ENCODE data around the gene FKBP10. TPM values are rescaled to one million over a fixed set of nuclear protein-coding genes. Genes with fewer than 3 reads are reported as not detected.
A peak's percentile ranks its signal among the peaks of the same experiment; 100 is the strongest.
"Not testable (repeated sequence)": the region's sequence is repeated elsewhere in the genome, so short reads cannot be mapped to it uniquely, and the experiment has no call there.

The FKBP10 gene
- total and polyA plus RNA-seq, 12 donors = 4.8 to 31.8 (median 10.2) TPM

- 0 to 1% methylated on average over 69 to 72 of the region's 72 CpGs for WGBS, 2 donors
- ATAC-seq = peak; percentile 90 to 97 (median 92)
Measured at GRCh38 chr17:41835800-41836549, 23.2 kb downstream of the FKBP10 start, which contains the start of gene NT5C3B. Gene NT5C3B (minus strand): TSS chr17:41836232. CDS start chr17:41836193, 39 bp downstream.

DNA sequence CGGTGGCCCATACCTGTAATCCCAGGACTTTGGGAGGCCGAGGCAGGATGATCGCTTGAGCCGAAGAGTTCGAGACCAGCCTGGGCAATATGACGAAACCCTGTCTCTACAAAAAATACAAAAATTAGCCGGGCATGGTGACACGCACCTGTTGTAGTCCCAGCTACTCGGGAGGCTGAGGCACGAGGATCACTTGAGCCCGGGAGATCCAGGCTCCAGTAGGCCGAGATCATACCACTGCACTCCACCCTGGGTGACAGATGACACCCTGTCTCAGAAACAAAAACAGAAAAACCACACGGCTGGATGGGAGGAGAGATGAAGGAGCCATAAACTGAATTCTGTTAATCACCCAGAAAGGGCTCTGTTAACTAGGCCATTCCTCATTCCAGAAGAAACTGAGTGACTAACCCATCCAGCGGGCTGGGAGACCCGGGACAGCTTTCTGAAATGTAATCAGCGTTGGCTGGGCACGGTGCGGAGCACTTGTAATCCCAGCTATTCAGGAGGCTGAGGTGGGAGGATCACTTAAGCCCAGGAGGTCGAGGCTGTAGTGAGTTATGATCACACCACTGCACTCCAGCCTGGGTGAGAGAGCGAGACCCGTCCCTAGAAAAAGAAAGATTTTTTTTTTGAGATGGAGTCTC lies 23.9 kb downstream of the FKBP10 start:
- H3K4me3 ChIP-seq = peak overlapping the region in 9 of 10 donors; percentile 70 to 100 (median 86)
- H3K4me1 ChIP-seq = peaks cover 0 to 20% (median 14%) of the 10 kb centered on the region in 9 donors
- no peak for DNase-seq
- peak overlapping the region in 5 of 10 donors; percentile 70 to 79 (median 77) for H3K27ac ChIP-seq
- TF ChIP-seq CTCF (IDR thresholded peaks at IDR 0.05) = no peak
- no peaks in the 10 kb centered on the region for H3K27me3 ChIP-seq
- intact Hi-C loops (cut with DNase I) = no loop called here
- WGBS, 2 donors = 56 to 61% methylated on average over 21 of the region's 21 CpGs
- peak in 1 of 8 donors; percentile 17 for ATAC-seq
- peaks cover 0 to 19% (median under 1%) of the 10 kb centered on the region in 9 donors for H3K36me3 ChIP-seq
- no peaks in the 10 kb centered on the region for H3K9me3 ChIP-seq

More at GRCh38 chr17:41835800-41836549, 23.2 kb downstream of the FKBP10 start, which contains the start of gene NT5C3B:
- peak within 1 kb of the TSS in 9 of 10 donors; percentile 60 to 84 (median 75) for H3K27ac ChIP-seq
- H3K4me1 ChIP-seq = peaks cover 0 to 20% (median 14%) of the 10 kb centered on the region in 9 donors
- no peaks in the 10 kb centered on the region for H3K27me3 ChIP-seq
- H3K36me3 ChIP-seq = peaks cover 0 to 26% (median 8%) of the 10 kb centered on the region in 9 donors
- no peak for TF ChIP-seq CTCF (IDR thresholded peaks at IDR 0.05)
- H3K4me3 ChIP-seq = peak within 1 kb of the TSS; percentile 70 to 100 (median 90)
- peak; percentile 34 to 71 for DNase-seq
- intact Hi-C loops (cut with DNase I) = no loop called here
- H3K9me3 ChIP-seq = no peaks in the 10 kb centered on the region

DNA sequence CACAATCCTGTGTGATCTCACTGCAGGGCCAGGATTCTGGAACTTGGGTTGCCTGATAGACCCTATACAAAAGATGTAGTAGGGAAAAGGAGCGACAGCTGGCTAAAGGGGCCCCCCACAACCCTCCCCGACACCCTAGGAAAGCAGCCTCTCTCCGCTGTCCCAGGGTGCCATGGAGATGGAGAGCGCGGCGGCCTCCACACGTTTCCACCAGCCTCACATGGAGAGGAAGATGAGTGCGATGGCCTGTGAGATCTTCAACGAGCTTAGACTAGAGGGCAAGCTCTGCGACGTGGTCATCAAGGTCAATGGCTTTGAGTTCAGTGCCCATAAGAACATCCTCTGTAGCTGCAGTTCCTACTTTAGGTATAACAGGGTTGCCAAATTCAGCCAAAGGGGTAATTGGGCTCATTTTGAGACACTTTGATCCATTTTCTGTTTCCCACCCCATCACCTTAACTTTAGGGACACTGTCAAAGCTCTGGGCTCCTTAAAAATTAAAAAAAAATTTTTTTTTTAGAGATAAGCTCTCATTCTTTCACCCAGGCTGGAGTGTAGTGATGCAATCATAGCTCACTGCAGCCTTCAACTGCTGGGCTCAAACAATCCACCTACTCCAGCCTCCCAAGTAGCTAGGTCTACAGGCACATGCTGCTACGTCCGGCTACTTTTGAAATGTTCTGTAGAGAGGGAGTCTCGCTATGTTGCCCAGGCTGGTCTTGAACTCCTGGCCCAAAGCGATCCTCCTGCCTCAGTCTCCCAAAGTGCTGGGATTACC lies 25.1 kb downstream of the FKBP10 start, which contains the start of gene KLHL10:
Gene KLHL10 (plus strand): TSS at position 65 of the 778 bp plus-strand sequence. CDS start 108 bp downstream, at position 173.
- DNase-seq = no peak
- Histone ChIP-seq H3K27me3 (no peaks in the 10 kb centered on the region), H3K36me3 (peaks cover 0 to 6% (median 0%) of the 10 kb centered on the region in 9 donors), H3K4me1 (peaks cover 0 to 20% (median 14%) of the 10 kb centered on the region in 9 donors), H3K27ac (peak within 1 kb of the TSS in 1 of 10 donors; percentile 79), H3K4me3 (peak within 1 kb of the TSS in 6 of 10 donors; percentile 75 to 100 (median 90)), H3K9me3 (no peaks in the 10 kb centered on the region)
- 95 to 97% methylated on average over 15 of the region's 15 CpGs for WGBS, 2 donors
- intact Hi-C loops (cut with DNase I) = no loop called here
- no peak for ATAC-seq
- TF ChIP-seq CTCF (IDR thresholded peaks at IDR 0.05) = no peak

DNA sequence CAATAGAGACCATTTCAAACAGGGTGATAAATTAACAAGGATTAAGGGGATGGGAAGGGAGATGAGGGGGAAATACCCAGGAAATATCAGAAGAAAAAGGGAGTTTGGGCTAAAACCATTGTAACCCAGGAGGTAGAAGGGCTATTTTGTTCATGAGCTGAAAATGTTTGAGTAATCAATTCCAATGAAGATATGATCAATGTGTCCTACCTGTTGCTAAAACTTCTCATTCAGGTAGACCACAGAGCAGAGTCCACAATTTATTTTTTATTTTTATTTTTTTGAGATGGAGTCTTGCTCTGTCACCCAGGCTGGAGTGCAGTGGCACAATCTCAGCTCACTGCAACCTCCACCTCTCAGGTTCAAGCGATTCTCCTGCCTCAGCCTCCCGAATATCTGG lies 26.6 kb downstream of the FKBP10 start:
- 93 to 98% methylated on average over 2 of the region's 2 CpGs for WGBS, 2 donors
- H3K4me1 ChIP-seq = peaks cover 0 to 20% (median 14%) of the 10 kb centered on the region in 9 donors
- H3K36me3 ChIP-seq; H3K27ac ChIP-seq; ATAC-seq; H3K4me3 ChIP-seq; intact Hi-C loops (cut with DNase I); H3K9me3 ChIP-seq; DNase-seq; H3K27me3 ChIP-seq: not testable (repeated sequence)

DNA sequence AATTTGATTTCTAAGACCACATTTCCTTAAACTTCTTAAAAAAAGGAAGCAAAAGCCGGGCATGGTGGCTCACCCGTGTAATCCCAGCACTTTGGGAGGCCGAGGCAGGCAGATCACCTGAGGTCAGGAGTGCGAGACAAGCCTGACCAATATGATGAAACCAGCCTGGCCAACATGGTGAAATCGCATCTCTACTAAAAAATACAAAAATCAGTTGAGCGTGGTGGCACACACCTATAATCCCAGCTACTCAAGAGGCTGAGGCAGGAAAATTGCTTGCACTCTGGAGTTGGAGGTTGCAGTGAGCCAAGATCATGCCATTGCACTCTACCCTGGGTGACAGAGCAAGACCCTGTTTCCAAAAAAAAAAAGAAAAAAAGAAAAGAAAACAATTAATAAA lies 28.0 kb downstream of the FKBP10 start:
- ATAC-seq; intact Hi-C loops (cut with DNase I); H3K4me1 ChIP-seq; H3K27me3 ChIP-seq; H3K9me3 ChIP-seq; DNase-seq; H3K36me3 ChIP-seq; H3K27ac ChIP-seq; H3K4me3 ChIP-seq: not testable (repeated sequence)
- 91% methylated on average over 6 of the region's 6 CpGs for WGBS, 2 donors

Measured in heart right ventricle (tissue), 16 donors.